NCI-H2196 treated with DMSO at 0.1 percent for 48 hours (cell line): Measurements from ENCODE around the gene SNX22.

Source experiments
- DNase-seq: peaks from one replicate; lab custom pipeline; 2025; ENCODE audit not compliant: unreplicated experiment; lab: John Stamatoyannopoulos, UW

The SNX22 gene

GRCh38 chr15:64155802-64156651, 4.5 kb downstream of the SNX22 start:
- DNase-seq: no peak

GRCh38 chr15:64156652-64157331, 5.3 kb downstream of the SNX22 start:
- DNase-seq: no peak

- DNase-seq: no peak
Measured at GRCh38 chr15:64157599-64158125, 6.1 kb downstream of the SNX22 start.

GRCh38 chr15:64158363-64159134, 7.0 kb downstream of the SNX22 start:
- DNase-seq: no peak

GRCh38 chr15:64161688-64162477, 10.4 kb downstream of the SNX22 start:
- no peak for DNase-seq

- no peak for DNase-seq
Measured at GRCh38 chr15:64162478-64162868, 10.9 kb downstream of the SNX22 start.

- peak; percentile 80 for DNase-seq
Measured at GRCh38 chr15:64162869-64163658, 11.5 kb downstream of the SNX22 start, which contains the start of gene PPIB. Gene PPIB (minus strand): TSS chr15:64163022. CDS start chr15:64162986, 36 bp downstream.

- DNase-seq: no peak
Measured at GRCh38 chr15:64163659-64164362, 12.3 kb downstream of the SNX22 start.

- DNase-seq: no peak
Measured at GRCh38 chr15:64164436-64164835, 12.9 kb downstream of the SNX22 start.

GRCh38 chr15:64166102-64166890, 14.8 kb downstream of the SNX22 start:
- no peak for DNase-seq

GRCh38 chr15:64180235-64180824, 28.8 kb downstream of the SNX22 start:
- no peak for DNase-seq

GRCh38 chr15:64182859-64183370, 31.4 kb downstream of the SNX22 start:
- DNase-seq: no peak

GRCh38 chr15:64185146-64185911, 33.8 kb downstream of the SNX22 start:
- DNase-seq: no peak

- no peak for DNase-seq
Measured at GRCh38 chr15:64187396-64188191, 36.1 kb downstream of the SNX22 start.

- no peak for DNase-seq
Measured at GRCh38 chr15:64191971-64192830, 40.7 kb downstream of the SNX22 start.
